Stimulated activated naive CD8-positive, alpha-beta T cell treated with anti-CD3 and anti-CD28 coated beads, Interleukin-15, amount 100 ng/mL, for 72 hours (primary cell): ENCODE measurements around the gene ANXA3.
"Not testable (repeated sequence)": the region's sequence is repeated elsewhere in the genome, so short reads cannot be mapped to it uniquely, and the experiment has no call there.

Experiments used
- ATAC-seq: fragments of 150-1000 bp; cut with Tn5 transposase; 2 replicates; pipeline ENCODE4 v1.10.0; 2021; ENCODE audit warnings: mild to moderate bottlenecking, moderate library complexity
- DNase-seq, 2 donors: peaks; one replicate each; pipeline ENCODE4 v3.0.0; 2021 to 2022
- H3K27ac Mint-ChIP-seq, 2 donors: one replicate each; pipeline ENCODE4 v1.8.0; 2022; ENCODE audit warnings: mild to moderate bottlenecking in 2 of 2, mixed read lengths in 2 of 2, moderate library complexity in 2 of 2
- H3K27me3 Mint-ChIP-seq: one replicate; pipeline ENCODE4 v1.8.0; 2022; ENCODE audit warnings: mixed read lengths
- H3K4me1 Mint-ChIP-seq: one replicate; pipeline ENCODE4 v1.8.0; 2022; ENCODE audit warnings: mild to moderate bottlenecking, mixed read lengths
- H3K4me3 Mint-ChIP-seq, 2 donors: one replicate each; pipeline ENCODE4 v1.8.0; 2022; ENCODE audit warnings: mild to moderate bottlenecking in 2 of 2, mixed read lengths in 2 of 2, moderate library complexity in 1 of 2
- H3K9me3 Mint-ChIP-seq, 2 donors: one replicate each; pipeline ENCODE4 v1.8.0; 2022; ENCODE audit warnings: mixed read lengths in 2 of 2

Gene ANXA3

GRCh38 chr4:78585633-78586032 lies 34.1 kb downstream of the ANXA3 start:
- Mint-ChIP-seq H3K27ac (no peak overlapping the region), H3K27me3 (no peaks in the 10 kb centered on the region), H3K9me3 (no peaks in the 10 kb centered on the region), H3K4me3 (no peak overlapping the region), H3K4me1 (no peaks in the 10 kb centered on the region)
- DNase-seq (no peak), ATAC-seq (no peak)

GRCh38 chr4:78588894-78589545 lies 37.5 kb downstream of the ANXA3 start:
- DNase-seq, result no peak
- H3K4me1 Mint-ChIP-seq, result no peaks in the 10 kb centered on the region
- H3K9me3 Mint-ChIP-seq, result no peaks in the 10 kb centered on the region
- ATAC-seq, result no peak
- H3K27me3 Mint-ChIP-seq, result no peaks in the 10 kb centered on the region
- H3K4me3 Mint-ChIP-seq, result no peak overlapping the region
- no peak overlapping the region for H3K27ac Mint-ChIP-seq

GRCh38 chr4:78591404-78591803 lies 39.8 kb downstream of the ANXA3 start:
- no peak overlapping the region for H3K27ac Mint-ChIP-seq
- no peaks in the 10 kb centered on the region for H3K27me3 Mint-ChIP-seq
- H3K4me1 Mint-ChIP-seq, result no peaks in the 10 kb centered on the region
- no peak overlapping the region for H3K4me3 Mint-ChIP-seq
- no peak for DNase-seq
- no peak for ATAC-seq
- H3K9me3 Mint-ChIP-seq, result no peaks in the 10 kb centered on the region

- H3K27me3 Mint-ChIP-seq, result no peaks in the 10 kb centered on the region
- ATAC-seq (no peak), DNase-seq (no peak)
- H3K9me3 Mint-ChIP-seq, result no peaks in the 10 kb centered on the region
- no peak overlapping the region for H3K27ac Mint-ChIP-seq
- no peaks in the 10 kb centered on the region for H3K4me1 Mint-ChIP-seq
- no peak overlapping the region for H3K4me3 Mint-ChIP-seq
Measured at GRCh38 chr4:78592088-78592783, 40.7 kb downstream of the ANXA3 start.

GRCh38 chr4:78596111-78596742 lies 44.7 kb downstream of the ANXA3 start:
- Mint-ChIP-seq H3K27ac (no peak overlapping the region), H3K4me1 (no peaks in the 10 kb centered on the region), H3K9me3 (no peaks in the 10 kb centered on the region), H3K4me3 (no peak overlapping the region), H3K27me3 (peaks cover 8% of the 10 kb centered on the region)
- no peak for DNase-seq
- no peak for ATAC-seq

- not testable (repeated sequence) for DNase-seq, H3K4me1 Mint-ChIP-seq, H3K9me3 Mint-ChIP-seq, ATAC-seq, H3K4me3 Mint-ChIP-seq
- Mint-ChIP-seq H3K27me3 (peaks cover 19% of the 10 kb centered on the region), H3K27ac (peak overlapping the region in 1 of 2 donors; percentile 10)
Measured at GRCh38 chr4:78598431-78598830, 46.9 kb downstream of the ANXA3 start.

- no peaks in the 10 kb centered on the region for H3K4me1 Mint-ChIP-seq
- no peak overlapping the region for H3K4me3 Mint-ChIP-seq
- peaks cover 19% of the 10 kb centered on the region for H3K27me3 Mint-ChIP-seq
- H3K27ac Mint-ChIP-seq, result peak overlapping the region in 1 of 2 donors; percentile 14
- ATAC-seq, result no peak
- H3K9me3 Mint-ChIP-seq, result no peaks in the 10 kb centered on the region
- no peak for DNase-seq
Measured at GRCh38 chr4:78599147-78599546, 47.6 kb downstream of the ANXA3 start.

GRCh38 chr4:78599931-78600375 lies 48.4 kb downstream of the ANXA3 start:
- Mint-ChIP-seq H3K4me1 (no peaks in the 10 kb centered on the region), H3K9me3 (no peaks in the 10 kb centered on the region), H3K27ac (no peak overlapping the region), H3K27me3 (peaks cover 19% of the 10 kb centered on the region), H3K4me3 (no peak overlapping the region)
- no peak for ATAC-seq
- DNase-seq, result no peak

- Mint-ChIP-seq H3K4me3 (no peak overlapping the region), H3K4me1 (no peaks in the 10 kb centered on the region), H3K9me3 (no peaks in the 10 kb centered on the region), H3K27ac (no peak overlapping the region), H3K27me3 (peaks cover 19% of the 10 kb centered on the region)
- ATAC-seq, result no peak
- DNase-seq, result no peak
Measured at GRCh38 chr4:78601013-78601412, 49.4 kb downstream of the ANXA3 start.

- H3K27ac Mint-ChIP-seq, result no peak overlapping the region
Measured at GRCh38 chr4:78602334-78602733, 50.8 kb downstream of the ANXA3 start.

GRCh38 chr4:78603384-78603783 lies 51.8 kb downstream of the ANXA3 start:
- Mint-ChIP-seq H3K4me3 (no peak overlapping the region), H3K4me1 (no peaks in the 10 kb centered on the region), H3K27ac (no peak overlapping the region), H3K9me3 (no peaks in the 10 kb centered on the region), H3K27me3 (peaks cover 19% of the 10 kb centered on the region)
- DNase-seq, result no peak
- no peak for ATAC-seq

More at GRCh38 chr4:78602334-78602733, 50.8 kb downstream of the ANXA3 start:
- H3K9me3 Mint-ChIP-seq, result no peaks in the 10 kb centered on the region
- peaks cover 19% of the 10 kb centered on the region for H3K27me3 Mint-ChIP-seq
- ATAC-seq (no peak), DNase-seq (no peak)
- H3K4me3 Mint-ChIP-seq, result no peak overlapping the region
- no peaks in the 10 kb centered on the region for H3K4me1 Mint-ChIP-seq

- H3K27ac Mint-ChIP-seq, result no peak overlapping the region
- ATAC-seq, result no peak
Measured at GRCh38 chr4:78604988-78605387, 53.4 kb downstream of the ANXA3 start.

GRCh38 chr4:78606035-78606434 lies 54.5 kb downstream of the ANXA3 start:
- H3K4me3 Mint-ChIP-seq, result no peak overlapping the region
- no peak for ATAC-seq

More at GRCh38 chr4:78604988-78605387, 53.4 kb downstream of the ANXA3 start:
- DNase-seq, result no peak
- Mint-ChIP-seq H3K4me1 (no peaks in the 10 kb centered on the region), H3K27me3 (peaks cover 14% of the 10 kb centered on the region), H3K4me3 (no peak overlapping the region), H3K9me3 (no peaks in the 10 kb centered on the region)

GRCh38 chr4:78606530-78607095 lies 55.0 kb downstream of the ANXA3 start:
- Mint-ChIP-seq H3K27me3 (peaks cover 12% of the 10 kb centered on the region), H3K4me3 (no peak overlapping the region), H3K4me1 (peaks cover 10% of the 10 kb centered on the region), H3K9me3 (no peaks in the 10 kb centered on the region), H3K27ac (no peak overlapping the region)
- ATAC-seq (no peak), DNase-seq (no peak)

More at GRCh38 chr4:78606035-78606434, 54.5 kb downstream of the ANXA3 start:
- DNase-seq, result no peak
- H3K4me1 Mint-ChIP-seq, result peaks cover 8% of the 10 kb centered on the region
- H3K27ac Mint-ChIP-seq, result no peak overlapping the region
- H3K9me3 Mint-ChIP-seq, result no peaks in the 10 kb centered on the region
- H3K27me3 Mint-ChIP-seq, result peaks cover 12% of the 10 kb centered on the region

GRCh38 chr4:78608684-78609083 lies 57.1 kb downstream of the ANXA3 start:
- ATAC-seq (no peak), DNase-seq (no peak)
- Mint-ChIP-seq H3K4me1 (peaks cover 31% of the 10 kb centered on the region), H3K27me3 (no peaks in the 10 kb centered on the region), H3K9me3 (no peaks in the 10 kb centered on the region), H3K4me3 (no peak overlapping the region), H3K27ac (no peak overlapping the region)

- Mint-ChIP-seq H3K27ac (no peak overlapping the region), H3K9me3 (no peaks in the 10 kb centered on the region), H3K4me1 (peaks cover 40% of the 10 kb centered on the region), H3K27me3 (no peaks in the 10 kb centered on the region), H3K4me3 (no peak overlapping the region)
- DNase-seq (no peak), ATAC-seq (no peak)
Measured at GRCh38 chr4:78609580-78609979, 58.0 kb downstream of the ANXA3 start.
